GM19238 (cell line): ENCODE data around the gene BRCA2.

Experiments
- DNase-seq: peaks from one replicate; pipeline ENCODE4 v3.0.0; 2011; ENCODE audit warnings: low spot score; ENCODE audit not compliant: insufficient read length

Gene BRCA2

GRCh38 chr13:32315238-32316027 is at the start of gene BRCA2, which contains the start of gene ZAR1L:
BRCA2 (plus strand) TSS chr13:32315508; CDS start chr13:32316461, 953 bp downstream.
ZAR1L (minus strand) TSS chr13:32315363; CDS start chr13:32311925, 3,438 bp downstream.
- DNase-seq = peak; percentile 71

GRCh38 chr13:32265726-32266125 is 49.6 kb upstream of the BRCA2 start:
- no peak for DNase-seq

- DNase-seq = no peak
Measured at GRCh38 chr13:32266130-32266529, 49.2 kb upstream of the BRCA2 start.

DNA sequence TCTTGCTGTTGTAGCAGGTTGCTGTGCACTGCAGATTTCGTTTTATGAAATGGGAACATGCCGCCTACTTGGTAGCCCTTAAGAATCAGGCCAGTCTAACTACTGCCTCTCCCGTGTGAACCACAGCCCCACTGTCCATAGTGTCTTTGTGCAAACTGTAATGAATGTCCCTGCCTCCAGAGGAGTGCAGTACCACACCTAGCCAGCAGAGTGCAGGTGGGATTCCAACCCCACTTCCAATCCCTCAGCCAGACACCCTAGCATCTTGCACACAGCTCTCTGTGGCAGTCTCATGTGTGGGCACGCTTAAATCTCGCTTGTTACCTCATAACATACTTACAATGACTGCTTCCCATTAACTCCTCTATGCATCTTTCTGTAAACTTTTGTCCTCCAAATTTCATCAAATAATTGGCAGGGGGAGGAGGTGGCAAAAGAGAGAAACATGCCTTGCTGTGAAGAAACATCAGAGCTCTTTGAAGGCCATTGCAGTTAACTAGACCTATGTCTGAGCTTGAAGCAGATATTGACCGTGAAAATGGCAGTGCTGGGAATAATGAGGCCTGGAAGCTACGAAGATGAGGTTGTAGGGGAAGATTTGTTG is 47.4 kb upstream of the BRCA2 start:
- DNase-seq = peak; percentile 23

- no peak for DNase-seq
Measured at GRCh38 chr13:32272021-32272683, 43.2 kb upstream of the BRCA2 start.

DNA sequence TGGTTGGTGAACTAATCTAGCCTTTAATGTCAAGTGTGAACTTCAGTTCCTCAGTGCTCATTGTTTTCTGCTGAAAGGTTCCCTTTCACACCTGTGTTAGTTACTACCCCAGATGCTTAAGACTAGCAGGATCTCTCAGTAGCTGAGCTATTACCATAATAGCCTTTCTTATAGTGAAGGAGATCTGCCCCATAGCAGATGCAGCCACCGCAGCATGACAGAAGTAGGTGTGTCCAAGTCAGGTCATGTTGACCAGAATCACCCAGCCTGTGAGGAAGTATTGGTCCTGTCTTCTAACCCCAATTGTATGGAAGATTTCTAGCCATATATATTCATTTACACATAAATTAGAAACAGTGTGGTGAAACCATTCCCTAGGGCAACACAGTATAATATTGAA is 37.5 kb upstream of the BRCA2 start:
- DNase-seq = no peak

DNA sequence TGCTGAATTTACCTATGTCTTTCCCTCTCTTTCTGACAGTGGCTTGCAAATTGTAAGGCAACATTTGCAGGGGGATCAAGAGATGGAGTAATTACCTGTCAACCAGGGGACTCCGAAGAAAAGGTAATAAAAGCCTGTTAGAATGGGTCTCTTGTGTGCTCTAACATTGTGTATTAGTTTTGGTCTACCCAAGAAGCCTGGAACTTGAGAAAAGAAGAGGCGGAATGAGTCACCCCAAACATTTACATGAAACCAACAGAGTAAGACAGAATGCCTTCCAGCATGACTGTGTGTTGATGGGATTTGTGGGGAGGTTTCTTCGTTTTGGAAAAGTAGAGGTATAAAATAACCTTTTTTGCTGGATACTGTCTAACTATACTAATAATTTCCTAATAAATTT is 36.9 kb upstream of the BRCA2 start:
- DNase-seq = no peak

GRCh38 chr13:32281096-32281495 is 34.2 kb upstream of the BRCA2 start:
- no peak for DNase-seq

- DNase-seq = no peak
Measured at GRCh38 chr13:32282096-32282711, 33.1 kb upstream of the BRCA2 start.

- DNase-seq = no peak
Measured at GRCh38 chr13:32284927-32285632, 30.2 kb upstream of the BRCA2 start.

GRCh38 chr13:32285633-32285965 is 29.7 kb upstream of the BRCA2 start:
- no peak for DNase-seq

DNA sequence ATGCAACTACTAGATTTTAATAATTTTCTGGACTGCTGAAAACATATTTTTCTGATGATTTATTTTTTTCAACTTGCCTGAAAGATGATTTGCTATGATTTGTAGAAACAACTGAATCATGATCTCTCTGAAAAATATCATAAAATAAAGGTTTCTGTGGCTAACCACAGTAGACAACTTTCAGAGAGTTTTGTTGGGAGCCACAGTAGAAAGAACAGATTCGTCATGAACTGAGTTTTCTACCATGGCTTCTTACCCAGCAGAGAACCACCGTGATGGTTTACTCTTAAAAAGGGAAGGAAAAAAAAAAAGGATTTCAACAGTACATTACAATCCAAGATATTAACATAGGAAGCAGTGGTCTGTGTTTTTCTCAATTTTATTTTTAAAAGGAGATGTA is 18.1 kb upstream of the BRCA2 start:
- DNase-seq = no peak

GRCh38 chr13:32298695-32299094 is 16.6 kb upstream of the BRCA2 start:
- DNase-seq = no peak

GRCh38 chr13:32299893-32300292 is 15.4 kb upstream of the BRCA2 start:
- DNase-seq = no peak

GRCh38 chr13:32300406-32300805 is 14.9 kb upstream of the BRCA2 start:
- DNase-seq = no peak

DNA sequence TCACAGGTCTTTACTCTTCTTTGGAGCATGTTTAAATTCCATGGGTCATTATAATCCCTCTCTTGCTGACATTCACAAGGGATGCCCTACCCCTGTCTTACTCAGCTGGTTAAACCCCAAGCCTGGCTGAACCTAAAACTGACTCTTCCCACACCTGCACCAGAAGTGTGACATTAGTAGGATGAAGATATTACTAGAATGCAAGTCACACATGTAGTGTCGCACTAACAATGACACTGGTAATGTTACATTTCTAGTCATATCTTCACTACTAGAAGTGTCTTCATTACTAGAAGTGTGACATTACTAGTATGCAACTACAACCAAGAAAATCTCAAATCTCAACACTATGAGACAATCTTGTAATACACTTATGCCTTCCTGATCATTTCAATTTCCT is 14.4 kb upstream of the BRCA2 start:
- DNase-seq = no peak

GRCh38 chr13:32302461-32302860 is 12.8 kb upstream of the BRCA2 start:
- DNase-seq = no peak

DNA sequence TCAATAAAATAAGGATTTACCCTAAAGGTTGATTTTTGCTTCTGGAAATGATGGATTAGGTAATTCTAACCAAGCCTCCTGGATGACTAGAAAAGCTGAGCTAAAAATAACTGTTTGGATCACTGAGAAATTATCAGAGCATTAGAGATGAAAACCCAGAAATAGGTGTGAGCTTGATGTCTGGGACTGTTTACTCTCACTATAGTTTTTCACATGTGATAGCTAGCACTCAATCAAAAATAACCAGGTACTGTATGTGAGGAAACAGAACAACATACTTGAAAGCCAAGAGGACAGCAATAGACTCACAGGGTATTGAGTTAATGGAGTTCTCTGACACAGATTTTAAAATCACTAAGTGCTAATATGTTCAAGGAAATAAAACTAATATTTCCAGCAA is 9.7 kb upstream of the BRCA2 start:
- DNase-seq = no peak

- no peak for DNase-seq
Measured at GRCh38 chr13:32309312-32310133, 5.8 kb upstream of the BRCA2 start.

DNA sequence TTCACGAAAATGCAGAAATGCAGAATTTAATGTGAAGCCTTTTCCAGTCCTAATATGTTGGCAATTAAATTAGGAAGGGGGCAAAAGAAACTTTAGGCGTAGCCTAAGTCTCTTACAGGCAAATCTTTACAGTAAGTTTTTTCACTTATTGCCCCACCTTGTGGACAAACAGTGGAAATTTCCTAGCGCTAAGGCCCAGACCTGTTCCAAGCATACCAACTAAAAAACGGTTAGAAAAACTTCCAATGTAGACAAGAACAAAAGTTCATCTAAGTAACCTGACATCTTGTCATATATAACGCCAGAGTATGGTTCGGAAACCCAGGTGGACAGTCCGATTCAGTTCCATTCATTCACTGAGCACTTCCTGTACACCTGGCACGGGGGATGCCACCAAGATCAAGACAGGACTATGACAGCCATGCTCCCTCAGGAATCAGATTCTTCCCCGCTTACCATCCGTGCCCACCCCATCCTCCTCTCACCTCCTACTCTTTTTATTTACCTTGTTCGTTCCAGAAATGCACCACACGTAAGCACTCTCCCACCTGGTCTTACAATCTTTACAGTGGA is 5.1 kb upstream of the BRCA2 start:
- no peak for DNase-seq
